Breast epithelium (tissue), 4 donors: ENCODE data around the gene COL26A1. TPM values are rescaled to one million over a fixed set of nuclear protein-coding genes. Genes with fewer than 3 reads are reported as not detected.

Experiments used
- DNase-seq, 2 donors: peaks; one replicate each; pipeline ENCODE4 v3.0.0-alpha.2; 2019; ENCODE audit warnings: low spot score in 2 of 2
- H3K27ac ChIP-seq, 2 donors: fragments of 200-600 bp; sonication (generic) in 1 of 2; one replicate each; pipeline ENCODE4 v1.5.1; 2016 to 2019; ENCODE audit warnings: mild to moderate bottlenecking in 1 of 2
- H3K27me3 ChIP-seq, 2 donors: fragments of 200-600 bp; sonication (generic) in 1 of 2; one replicate each; pipeline versions ENCODE4 v1.5.1 to v1.6.0; 2017 to 2019; ENCODE audit warnings: control low read depth in 1 of 2, mild to moderate bottlenecking in 1 of 2
- H3K36me3 ChIP-seq: fragments of 200-600 bp; one replicate; pipeline ENCODE4 v1.5.1; 2019
- H3K4me1 ChIP-seq, 2 donors: fragments of 200-600 bp; sonication (generic); one replicate each; pipeline ENCODE4 v1.5.1; 2016 to 2019; ENCODE audit warnings: control low read depth in 1 of 2
- H3K4me3 ChIP-seq, 3 donors: fragments of 200-600 bp; sonication (generic); 1 replicate in 2 of 3; 2 replicates in 1 of 3; pipeline ENCODE4 v1.5.1; 2016 to 2019; ENCODE audit warnings: mild to moderate bottlenecking in 3 of 3, moderate library complexity in 2 of 3
- H3K9me3 ChIP-seq, 2 donors: fragments of 200-600 bp; sonication (generic) in 1 of 2; one replicate each; pipeline ENCODE4 v1.5.1; 2016 to 2019; ENCODE audit warnings: control low read depth in 1 of 2
- POLR2A ChIP-seq: fragments of 450-650 bp; IDR thresholded peaks from one replicate; pipeline ENCODE4 v1.6.1; 2016; ENCODE audit warnings: antibody characterized with exemption, mild to moderate bottlenecking, moderate library complexity
- POLR2AphosphoS5 ChIP-seq, 3 donors: sonication (generic); formaldehyde crosslinking; IDR thresholded peaks; one replicate each; pipeline ENCODE4 v1.6.1; 2017; ENCODE audit warnings: antibody characterized with exemption in 3 of 3
- intact Hi-C: fragments of 100-400 bp; cut with DNase I; formaldehyde crosslinking; loops from one replicate; pipeline ENCODE4 v1.15.1; 2023; ENCODE audit warnings: low total_unique reads
- total RNA-seq, 3 donors: library from RNA; depleted of rRNA; stranded (reverse); fragments of >200 nt; gene quantifications; one replicate each; pipeline ENCODE4 v1.1.0, GENCODE V29; 2016
- TF ChIP-seq, protein P1 (sequence below), 3 donors: fragments of 450-650 bp; IDR thresholded peaks; one replicate each; pipeline ENCODE4 v1.5.1; 2016 to 2017; ENCODE audit warnings: antibody characterized with exemption in 3 of 3, mild to moderate bottlenecking in 3 of 3, moderate library complexity in 3 of 3

Gene COL26A1
- not detected for total RNA-seq

GRCh38 chr7:101362334-101363195, at the start of gene COL26A1:
TSS of gene COL26A1 (plus strand) at chr7:101362875. CDS start at chr7:101363033, 158 bp downstream.
- TF ChIP-seq, protein P1, sequence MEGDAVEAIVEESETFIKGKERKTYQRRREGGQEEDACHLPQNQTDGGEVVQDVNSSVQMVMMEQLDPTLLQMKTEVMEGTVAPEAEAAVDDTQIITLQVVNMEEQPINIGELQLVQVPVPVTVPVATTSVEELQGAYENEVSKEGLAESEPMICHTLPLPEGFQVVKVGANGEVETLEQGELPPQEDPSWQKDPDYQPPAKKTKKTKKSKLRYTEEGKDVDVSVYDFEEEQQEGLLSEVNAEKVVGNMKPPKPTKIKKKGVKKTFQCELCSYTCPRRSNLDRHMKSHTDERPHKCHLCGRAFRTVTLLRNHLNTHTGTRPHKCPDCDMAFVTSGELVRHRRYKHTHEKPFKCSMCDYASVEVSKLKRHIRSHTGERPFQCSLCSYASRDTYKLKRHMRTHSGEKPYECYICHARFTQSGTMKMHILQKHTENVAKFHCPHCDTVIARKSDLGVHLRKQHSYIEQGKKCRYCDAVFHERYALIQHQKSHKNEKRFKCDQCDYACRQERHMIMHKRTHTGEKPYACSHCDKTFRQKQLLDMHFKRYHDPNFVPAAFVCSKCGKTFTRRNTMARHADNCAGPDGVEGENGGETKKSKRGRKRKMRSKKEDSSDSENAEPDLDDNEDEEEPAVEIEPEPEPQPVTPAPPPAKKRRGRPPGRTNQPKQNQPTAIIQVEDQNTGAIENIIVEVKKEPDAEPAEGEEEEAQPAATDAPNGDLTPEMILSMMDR (IDR thresholded peaks at IDR 0.05), result no peak
- no peak for TF ChIP-seq POLR2A
- no peak for TF ChIP-seq POLR2AphosphoS5 (IDR thresholded peaks at IDR 0.05)
- peak within 1 kb of the TSS; percentile 19 to 72 (median 51) for H3K4me3 ChIP-seq
- DNase-seq, result no peak
- H3K27me3 ChIP-seq, result peaks cover 0 to 2% of the 10 kb centered on the region in 2 donors
- H3K9me3 ChIP-seq, result no peaks in the 10 kb centered on the region
- H3K27ac ChIP-seq, result no peak within 1 kb of the TSS
- intact Hi-C loops, result no loop called here
- H3K36me3 ChIP-seq, result no peaks in the 10 kb centered on the region
- no peaks in the 10 kb centered on the region for H3K4me1 ChIP-seq

- DNase-seq, result no peak
Observed at GRCh38 chr7:101315336-101315735, 47.3 kb upstream of the COL26A1 start.

DNA sequence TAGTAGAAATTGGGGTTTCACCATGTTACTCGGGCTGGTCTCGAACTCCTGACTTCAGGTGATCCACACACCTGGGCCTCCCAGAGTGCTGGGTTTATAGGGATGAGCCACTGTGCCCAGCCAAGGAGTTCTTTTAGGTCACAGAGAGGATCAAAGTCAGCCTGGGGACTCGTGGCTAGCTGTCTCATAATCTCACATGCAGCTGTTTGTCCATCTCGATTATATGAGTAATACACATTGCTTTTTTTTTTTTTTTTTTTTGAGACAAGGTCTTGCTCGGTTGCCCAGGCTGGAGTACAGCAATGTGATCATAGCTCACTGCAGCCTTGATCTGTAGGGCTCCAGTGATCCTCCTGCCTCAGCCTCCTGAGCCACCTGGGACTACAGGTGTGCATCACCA, 43.3 kb upstream of the COL26A1 start:
- TF ChIP-seq, protein P1 (IDR thresholded peaks at IDR 0.05), result no peak
- TF ChIP-seq POLR2A, result no peak
- TF ChIP-seq POLR2AphosphoS5 (IDR thresholded peaks at IDR 0.05), result no peak
- intact Hi-C loops, result no loop called here
- Histone ChIP-seq H3K9me3 (no peaks in the 10 kb centered on the region), H3K4me1 (peaks cover 0 to 3% of the 10 kb centered on the region in 2 donors), H3K36me3 (no peaks in the 10 kb centered on the region), H3K27ac (no peak overlapping the region), H3K27me3 (no peaks in the 10 kb centered on the region), H3K4me3 (no peak overlapping the region)
- DNase-seq, result no peak

More at GRCh38 chr7:101315336-101315735, 47.3 kb upstream of the COL26A1 start:
- no peaks in the 10 kb centered on the region for H3K36me3 ChIP-seq
- H3K27me3 ChIP-seq, result no peaks in the 10 kb centered on the region
- TF ChIP-seq, protein P1 (IDR thresholded peaks at IDR 0.05), result peak in 2 of 3 donors; percentile 24 to 27
- TF ChIP-seq POLR2AphosphoS5 (IDR thresholded peaks at IDR 0.05), result no peak
- TF ChIP-seq POLR2A, result no peak
- intact Hi-C loops, result no loop called here
- H3K4me3 ChIP-seq, result no peak overlapping the region
- no peaks in the 10 kb centered on the region for H3K4me1 ChIP-seq
- H3K27ac ChIP-seq, result no peak overlapping the region
- peaks cover 2 to 9% of the 10 kb centered on the region in 2 donors for H3K9me3 ChIP-seq

- Histone ChIP-seq H3K4me1 (peaks cover 0 to 3% of the 10 kb centered on the region in 2 donors), H3K27me3 (no peaks in the 10 kb centered on the region), H3K9me3 (no peaks in the 10 kb centered on the region), H3K4me3 (peak within 1 kb of the TSS; percentile 76 to 90 (median 89)), H3K36me3 (no peaks in the 10 kb centered on the region), H3K27ac (peak within 1 kb of the TSS; percentile 83 to 89)
- DNase-seq, result peak; percentile 77 to 90
- no peak for TF ChIP-seq POLR2A
- TF ChIP-seq, protein P1 (IDR thresholded peaks at IDR 0.05), result no peak
- no peak for TF ChIP-seq POLR2AphosphoS5 (IDR thresholded peaks at IDR 0.05)
- intact Hi-C loops, result no loop called here
Observed at GRCh38 chr7:101321491-101322401, 40.9 kb upstream of the COL26A1 start, which contains the start of gene IFT22. TSS of gene IFT22 (minus strand) at chr7:101321812. CDS start at chr7:101321709, 103 bp downstream.
